Hematopoietic multipotent progenitor cell treated with erythropoietin and hydrocortisone succinate and interleukin-3 and kit ligand, for 17 days (in vitro differentiated cells): ENCODE measurements around the gene TMPRSS2.

Source experiments
- DNase-seq: peaks from one replicate; pipeline ENCODE4 v3.0.0-alpha.2; 2015; ENCODE audit warnings: low spot score

TMPRSS2 gene

GRCh38 chr21:41507521-41508414 lies at the start of gene TMPRSS2:
Gene TMPRSS2, minus strand, starts transcription at chr21:41508158. Its CDS starts 10,025 bp downstream, at chr21:41498133.
- DNase-seq, result no peak

GRCh38 chr21:41555057-41555456 lies 47.1 kb upstream of the TMPRSS2 start:
- no peak for DNase-seq

- DNase-seq, result no peak
Measured at GRCh38 chr21:41552254-41552653, 44.3 kb upstream of the TMPRSS2 start.

GRCh38 chr21:41548781-41549180 lies 40.8 kb upstream of the TMPRSS2 start:
- no peak for DNase-seq

- no peak for DNase-seq
Measured at GRCh38 chr21:41547111-41547510, 39.2 kb upstream of the TMPRSS2 start.

- no peak for DNase-seq
Measured at GRCh38 chr21:41545500-41546359, 37.8 kb upstream of the TMPRSS2 start.

- no peak for DNase-seq
Measured at GRCh38 chr21:41542727-41543126, 34.8 kb upstream of the TMPRSS2 start.

GRCh38 chr21:41537356-41537755 lies 29.4 kb upstream of the TMPRSS2 start:
- no peak for DNase-seq

- DNase-seq, result no peak
Measured at GRCh38 chr21:41536827-41537103, 28.8 kb upstream of the TMPRSS2 start.

- no peak for DNase-seq
Measured at GRCh38 chr21:41536076-41536826, 28.3 kb upstream of the TMPRSS2 start.

GRCh38 chr21:41530366-41530765 lies 22.4 kb upstream of the TMPRSS2 start:
- no peak for DNase-seq

- no peak for DNase-seq
Measured at GRCh38 chr21:41529769-41530168, 21.8 kb upstream of the TMPRSS2 start.

- DNase-seq, result no peak
Measured at GRCh38 chr21:41526478-41527087, 18.6 kb upstream of the TMPRSS2 start.

GRCh38 chr21:41523175-41523574 lies 15.2 kb upstream of the TMPRSS2 start:
- no peak for DNase-seq

GRCh38 chr21:41521489-41522027 lies 13.6 kb upstream of the TMPRSS2 start:
- no peak for DNase-seq

- DNase-seq, result no peak
Measured at GRCh38 chr21:41520560-41521442, 12.8 kb upstream of the TMPRSS2 start.

- no peak for DNase-seq
Measured at GRCh38 chr21:41519806-41520559, 12.0 kb upstream of the TMPRSS2 start.

GRCh38 chr21:41518757-41519156 lies 10.8 kb upstream of the TMPRSS2 start:
- DNase-seq, result no peak

GRCh38 chr21:41511858-41512257 lies 3.9 kb upstream of the TMPRSS2 start:
- DNase-seq, result no peak

GRCh38 chr21:41510500-41510899 lies 2.5 kb upstream of the TMPRSS2 start:
- no peak for DNase-seq
